ENCODE results near the gene PREX1. TPM values are rescaled to one million over a fixed set of nuclear protein-coding genes. Genes with fewer than 3 reads are reported as not detected.
A peak's percentile ranks its signal among the peaks of the same experiment; 100 is the strongest.

Gene PREX1
- total RNA-seq, 1 donor from 2014 or later = 19.9 TPM

GRCh38 chr20:48623176-48623905, 204.5 kb downstream of the PREX1 start:
- DNase-seq (ENCODE audit: low spot score) = no peak

- no peak for DNase-seq (ENCODE audit: low spot score)
Measured at GRCh38 chr20:48622421-48622820, 205.4 kb downstream of the PREX1 start.

GRCh38 chr20:48621376-48622078, 206.3 kb downstream of the PREX1 start:
- no peak for DNase-seq (ENCODE audit: low spot score)

- peak; percentile 91 for DNase-seq (ENCODE audit: low spot score)
Measured at GRCh38 chr20:48620507-48621375, 207.1 kb downstream of the PREX1 start.

- no peak for DNase-seq (ENCODE audit: low spot score)
Measured at GRCh38 chr20:48620154-48620506, 207.7 kb downstream of the PREX1 start.

- DNase-seq (ENCODE audit: low spot score) = no peak
Measured at GRCh38 chr20:48619126-48620101, 208.4 kb downstream of the PREX1 start.

GRCh38 chr20:48618631-48619030, 209.2 kb downstream of the PREX1 start:
- no peak for DNase-seq (ENCODE audit: low spot score)

GRCh38 chr20:48618052-48618451, 209.7 kb downstream of the PREX1 start:
- no peak for DNase-seq (ENCODE audit: low spot score)

- no peak for DNase-seq (ENCODE audit: low spot score)
Measured at GRCh38 chr20:48617481-48617880, 210.3 kb downstream of the PREX1 start.

- DNase-seq (ENCODE audit: low spot score) = no peak
Measured at GRCh38 chr20:48616481-48616880, 211.3 kb downstream of the PREX1 start.

GRCh38 chr20:48615871-48616270, 211.9 kb downstream of the PREX1 start:
- no peak for DNase-seq (ENCODE audit: low spot score)

- no peak for DNase-seq (ENCODE audit: low spot score)
Measured at GRCh38 chr20:48614593-48615274, 213.1 kb downstream of the PREX1 start.

- peak; percentile 19 for DNase-seq (ENCODE audit: low spot score)
Measured at GRCh38 chr20:48613926-48614325, 213.9 kb downstream of the PREX1 start.

- DNase-seq (ENCODE audit: low spot score) = peak; percentile 9
Measured at GRCh38 chr20:48612335-48612734, 215.5 kb downstream of the PREX1 start.

GRCh38 chr20:48610996-48611395, 216.8 kb downstream of the PREX1 start:
- DNase-seq (ENCODE audit: low spot score) = no peak

GRCh38 chr20:48609491-48609978, 218.3 kb downstream of the PREX1 start:
- DNase-seq (ENCODE audit: low spot score) = peak; percentile 24

- no peak for DNase-seq (ENCODE audit: low spot score)
Measured at GRCh38 chr20:48608756-48609155, 219.0 kb downstream of the PREX1 start.

GRCh38 chr20:48607544-48607865, 220.3 kb downstream of the PREX1 start:
- peak; percentile 29 for DNase-seq (ENCODE audit: low spot score)

GRCh38 chr20:48606841-48607543, 220.8 kb downstream of the PREX1 start:
- DNase-seq (ENCODE audit: low spot score) = peak; percentile 17

All from ureter (tissue), 1 donor.